ENCODE results near the gene EXOSC7.
"Not testable (repeated sequence)": the region's sequence is repeated elsewhere in the genome, so short reads cannot be mapped to it uniquely, and the experiment has no call there.

The EXOSC7 gene

GRCh38 chr3:44976002-44976815, at the start of gene EXOSC7, which contains the start of gene ZDHHC3:
Gene EXOSC7, plus strand, starts transcription at chr3:44976244. Its CDS starts 34 bp downstream, at chr3:44976278.
Gene ZDHHC3, minus strand, starts transcription at chr3:44976174. Its CDS starts 16,738 bp downstream, at chr3:44959436.
- peak; percentile 74 for DNase-seq

GRCh38 chr3:44926921-44927320, 49.1 kb upstream of the EXOSC7 start:
- DNase-seq, result no peak

GRCh38 chr3:44927371-44927770, 48.7 kb upstream of the EXOSC7 start:
- no peak for DNase-seq

- DNase-seq, result no peak
These were observed 46.3 kb upstream of the EXOSC7 start for GRCh38 chr3:44929782-44930181.

- DNase-seq, result no peak
These were observed 45.1 kb upstream of the EXOSC7 start for GRCh38 chr3:44930911-44931310.

GRCh38 chr3:44931791-44932190, 44.3 kb upstream of the EXOSC7 start:
- no peak for DNase-seq

GRCh38 chr3:44932271-44932670, 43.8 kb upstream of the EXOSC7 start:
- no peak for DNase-seq

- no peak for DNase-seq
These were observed 42.8 kb upstream of the EXOSC7 start for GRCh38 chr3:44932986-44933944.

GRCh38 chr3:44939581-44940036, 36.4 kb upstream of the EXOSC7 start:
- no peak for DNase-seq

GRCh38 chr3:44942202-44942921, 33.7 kb upstream of the EXOSC7 start:
- no peak for DNase-seq

- no peak for DNase-seq
These were observed 27.8 kb upstream of the EXOSC7 start for GRCh38 chr3:44948239-44948638.

- DNase-seq, result not testable (repeated sequence)
These were observed 26.3 kb upstream of the EXOSC7 start for GRCh38 chr3:44949770-44950169.

GRCh38 chr3:44950275-44950734, 25.7 kb upstream of the EXOSC7 start:
- DNase-seq, result no peak

- DNase-seq, result no peak
These were observed 23.4 kb upstream of the EXOSC7 start for GRCh38 chr3:44952689-44953088.

- DNase-seq, result no peak
These were observed 21.7 kb upstream of the EXOSC7 start for GRCh38 chr3:44954304-44954703.

- no peak for DNase-seq
These were observed 21.1 kb upstream of the EXOSC7 start for GRCh38 chr3:44954962-44955361.

- no peak for DNase-seq
These were observed 20.1 kb upstream of the EXOSC7 start for GRCh38 chr3:44955917-44956316.

- no peak for DNase-seq
These were observed 18.1 kb upstream of the EXOSC7 start for GRCh38 chr3:44957986-44958385.

GRCh38 chr3:44958386-44958785, 17.7 kb upstream of the EXOSC7 start:
- DNase-seq, result no peak

GRCh38 chr3:44960387-44961026, 15.5 kb upstream of the EXOSC7 start:
- DNase-seq, result no peak

- no peak for DNase-seq
These were observed 14.2 kb upstream of the EXOSC7 start for GRCh38 chr3:44961888-44962287.
